Gastroesophageal sphincter (tissue), 4 donors: ENCODE results near the gene DDRGK1. TPM values are rescaled to one million over a fixed set of nuclear protein-coding genes. Genes with fewer than 3 reads are reported as not detected.
A peak's percentile ranks its signal among the peaks of the same experiment; 100 is the strongest.

ENCODE experiments used
- ATAC-seq: fragments of 150-250 bp; one replicate; pipeline ENCODE4 v1.9.1; 2016; ENCODE audit warnings: mild to moderate bottlenecking, moderate library complexity
- H3K27ac ChIP-seq, 4 donors: fragments of 200-600 bp; sonication (generic) in 3 of 4; 1 replicate in 3 of 4; 2 replicates in 1 of 4; pipeline ENCODE4 v1.5.1; 2016 to 2019
- H3K27me3 ChIP-seq: fragments of 200-600 bp; sonication (generic); one replicate; pipeline ENCODE4 v1.5.1; 2019
- H3K36me3 ChIP-seq, 2 donors: fragments of 200-600 bp; sonication (generic); one replicate each; pipeline ENCODE4 v1.5.1; 2019; ENCODE audit warnings: control low read depth in 1 of 2
- H3K4me1 ChIP-seq, 3 donors: fragments of 200-600 bp; sonication (generic); 1 replicate in 2 of 3; 2 replicates in 1 of 3; pipeline ENCODE4 v1.5.1; 2016 to 2019; ENCODE audit warnings: control low read depth in 2 of 3
- H3K4me3 ChIP-seq, 2 donors: fragments of 200-600 bp; sonication (generic); one replicate each; pipeline ENCODE4 v1.5.1; 2019; ENCODE audit warnings: mild to moderate bottlenecking in 1 of 2, moderate library complexity in 1 of 2
- H3K9me3 ChIP-seq, 3 donors: fragments of 200-600 bp; sonication (generic); one replicate each; pipeline ENCODE4 v1.5.1; 2017 to 2019; ENCODE audit warnings: control low read depth in 2 of 3
- CTCF ChIP-seq, 4 experiments: fragments of 200-600 bp in 2 of 4; fragments of 450-650 bp in 2 of 4; sonication (generic) in 1 of 4; IDR thresholded peaks; one replicate each; pipeline ENCODE4 v1.5.1; 2017 to 2019; ENCODE audit warnings: antibody characterized with exemption in 4 of 4, mild to moderate bottlenecking in 2 of 4, moderate library complexity in 2 of 4
- EP300 ChIP-seq: sonication (generic); formaldehyde crosslinking; IDR thresholded peaks from one replicate; pipeline ENCODE4 v1.6.1; 2017; ENCODE audit warnings: antibody characterized with exemption, mild to moderate bottlenecking
- POLR2A ChIP-seq, 2 donors: fragments of 450-650 bp; IDR thresholded peaks; one replicate each; pipeline ENCODE4 v1.6.1; 2017; ENCODE audit warnings: antibody characterized with exemption in 2 of 2, mild to moderate bottlenecking in 2 of 2, moderate library complexity in 1 of 2
- POLR2AphosphoS5 ChIP-seq: sonication (generic); formaldehyde crosslinking; IDR thresholded peaks from one replicate; pipeline ENCODE4 v1.6.1; 2017; ENCODE audit warnings: antibody characterized with exemption
- WGBS, 2 donors: methylation state at CpG; one replicate each; pipeline ENCODE4 v1.1.5; 2018; ENCODE audit warnings: low coverage in 1 of 2; 5-methylcytosine and 5-hydroxymethylcytosine counted together
- total RNA-seq, 4 donors: library from RNA; depleted of rRNA; stranded (reverse); fragments of >200 nt; gene quantifications; one replicate each; pipeline ENCODE4 v1.1.0, GENCODE V29; 2016

Gene DDRGK1
- 10 to 100 TPM; 62.0 to 82.5 (median 69.8) TPM for total RNA-seq

- H3K4me3 ChIP-seq, result peak within 1 kb of the TSS; percentile 67 to 87
- H3K4me1 ChIP-seq, result peaks cover 0 to 34% (median 13%) of the 10 kb centered on the region in 3 donors
- TF ChIP-seq EP300, result no peak
- peak; percentile 72 to 79 for TF ChIP-seq POLR2A (IDR thresholded peaks at IDR 0.05)
- TF ChIP-seq POLR2AphosphoS5, result peak; percentile 83
- no peaks in the 10 kb centered on the region for H3K9me3 ChIP-seq
- no peaks in the 10 kb centered on the region for H3K27me3 ChIP-seq
- WGBS, 2 donors, result 0% methylated on average over 4 to 6 of the region's 48 CpGs
- peak; percentile 96 for ATAC-seq
- peaks cover 0 to 34% of the 10 kb centered on the region in 2 donors for H3K36me3 ChIP-seq
- H3K27ac ChIP-seq, result peak within 1 kb of the TSS; percentile 76 to 92 (median 91)
Measured at GRCh38 chr20:3204124-3204794, at the start of gene DDRGK1. TSS of gene DDRGK1 (minus strand) at chr20:3204682. CDS start at chr20:3204627, 55 bp downstream.

- Histone ChIP-seq H3K9me3 (no peaks in the 10 kb centered on the region), H3K4me3 (no peak overlapping the region), H3K27ac (no peak overlapping the region), H3K4me1 (peaks cover 0 to 21% (median 9%) of the 10 kb centered on the region in 3 donors), H3K36me3 (peaks cover 0 to 69% of the 10 kb centered on the region in 2 donors), H3K27me3 (peaks cover 7% of the 10 kb centered on the region)
- WGBS, 2 donors, result 20% methylated on average over 1 of the region's 8 CpGs; no CpG with 5 or more reads in 1 of the 2 donors
- peak; percentile 57 for ATAC-seq
- no peak for TF ChIP-seq CTCF (IDR thresholded peaks at IDR 0.05)
- TF ChIP-seq POLR2A (IDR thresholded peaks at IDR 0.05), result no peak
- TF ChIP-seq POLR2AphosphoS5, result no peak
- TF ChIP-seq EP300, result no peak
Measured at GRCh38 chr20:3251806-3252205, 47.3 kb upstream of the DDRGK1 start.

GRCh38 chr20:3250091-3250504, 45.6 kb upstream of the DDRGK1 start:
- no peak for ATAC-seq
- WGBS, 2 donors, result 83 to 86% methylated on average over 1 to 8 of the region's 10 CpGs
- Histone ChIP-seq H3K4me3 (no peak overlapping the region), H3K36me3 (peaks cover 0 to 52% of the 10 kb centered on the region in 2 donors), H3K9me3 (no peaks in the 10 kb centered on the region), H3K4me1 (peaks cover 0 to 21% (median 9%) of the 10 kb centered on the region in 3 donors), H3K27ac (no peak overlapping the region), H3K27me3 (peaks cover 8% of the 10 kb centered on the region)
- TF ChIP-seq EP300 (no peak), POLR2A (IDR thresholded peaks at IDR 0.05) (no peak), CTCF (IDR thresholded peaks at IDR 0.05) (no peak), POLR2AphosphoS5 (no peak)

- Histone ChIP-seq H3K27me3 (peaks cover 19% of the 10 kb centered on the region), H3K4me1 (peaks cover 0 to 21% (median 9%) of the 10 kb centered on the region in 3 donors), H3K9me3 (no peaks in the 10 kb centered on the region), H3K36me3 (peaks cover 0 to 41% of the 10 kb centered on the region in 2 donors), H3K27ac (no peak overlapping the region), H3K4me3 (peak overlapping the region in 1 of 2 donors; percentile 16)
- WGBS, 2 donors, result 30 to 63% methylated on average over 5 to 7 of the region's 18 CpGs
- peak; percentile 8 for ATAC-seq
- TF ChIP-seq POLR2AphosphoS5, result no peak
- TF ChIP-seq POLR2A (IDR thresholded peaks at IDR 0.05), result no peak
Measured at GRCh38 chr20:3248993-3249347, 44.5 kb upstream of the DDRGK1 start.

- H3K27me3 ChIP-seq, result peaks cover 25% of the 10 kb centered on the region
- H3K4me1 ChIP-seq, result peaks cover 0 to 21% (median 9%) of the 10 kb centered on the region in 3 donors
- TF ChIP-seq CTCF (IDR thresholded peaks at IDR 0.05), result no peak
- TF ChIP-seq POLR2A (IDR thresholded peaks at IDR 0.05), result peak in 1 of 2 donors; percentile 16
- no peak for TF ChIP-seq POLR2AphosphoS5
- no peak for TF ChIP-seq EP300
- 11 to 21% methylated on average over 3 to 10 of the region's 53 CpGs for WGBS, 2 donors
- peak; percentile 48 for ATAC-seq
- peaks cover 0 to 35% of the 10 kb centered on the region in 2 donors for H3K36me3 ChIP-seq
- H3K9me3 ChIP-seq, result no peaks in the 10 kb centered on the region
- H3K27ac ChIP-seq, result no peak overlapping the region
- peak overlapping the region in 1 of 2 donors; percentile 16 for H3K4me3 ChIP-seq
Measured at GRCh38 chr20:3248167-3248992, 43.9 kb upstream of the DDRGK1 start.
